GM12878 (cell line): ENCODE data around the gene PPARA. TPM values are rescaled to one million over a fixed set of nuclear protein-coding genes. Genes with fewer than 3 reads are reported as not detected.
"Not testable (repeated sequence)": the region's sequence is repeated elsewhere in the genome, so short reads cannot be mapped to it uniquely, and the experiment has no call there.

ENCODE experiments used
- ATAC-seq: fragments of 200-7000 bp; cut with Tn5 transposase; 3 replicates; pipeline ENCODE4 v1.9.1; 2020; ENCODE audit warnings: mild to moderate bottlenecking, moderate library complexity
- BruUV-seq: library from RNA; stranded (reverse); fragments of 400-500 nt; replicated peaks from 2 replicates; lab custom pipeline; 2021; lab: Mats Ljungman, UMichigan
- CTCF ChIA-PET: fragments of 300-600 bp; sonication (Branson Sonifier 250); formaldehyde crosslinking; extraction: SDS; loops from one replicate; lab custom pipeline; 2021; ENCODE audit warnings: inconsistent platforms; lab: Yijun Ruan, JAX
- POLR2A ChIA-PET: fragments of 350-600 bp; formaldehyde crosslinking; extraction: SDS; loops from one replicate; lab custom pipeline; 2021; ENCODE audit warnings: inconsistent platforms; lab: Charles Lee
- RAD21 ChIA-PET: fragments of 300-600 bp; sonication (Branson Sonifier 250); formaldehyde crosslinking; loops from one replicate; lab custom pipeline; 2023; ENCODE audit warnings: antibody characterized with exemption; ENCODE audit not compliant: unreplicated experiment; lab: Charles Lee
- SMC1A ChIA-PET: fragments of 300-600 bp; sonication (Branson Sonifier 250); formaldehyde crosslinking; loops from one replicate; lab custom pipeline; 2023; ENCODE audit not compliant: unreplicated experiment, uncharacterized antibody; lab: Charles Lee
- DNase-seq: peaks from one replicate; pipeline ENCODE4 v3.0.0-alpha.2; 2011; ENCODE audit warnings: low read depth, low spot score
- FAIRE-seq: peaks from 3 replicates; lab custom pipeline; 2011; peaks lifted over from hg19 to GRCh38; lab: Jason Lieb, UNC
- H2AFZ ChIP-seq: 2 replicates; pipeline ENCODE4 v1.6.0; 2011; ENCODE audit warnings: low read depth, low read length, control low read depth; ENCODE audit not compliant: control insufficient read depth
- H3K27ac ChIP-seq: 2 replicates; pipeline ENCODE4 v1.5.1; 2011; ENCODE audit warnings: control low read depth; ENCODE audit not compliant: control insufficient read depth, insufficient read depth
- H3K27me3 ChIP-seq, 2 experiments: replicated peaks in 1 of 2; 2 replicates each; pipeline versions ENCODE4 v1.6.0 to v1.6.1; 2011; ENCODE audit warnings: low read length in 1 of 2; ENCODE audit not compliant: control insufficient read depth in 2 of 2, insufficient read depth in 2 of 2
- H3K36me3 ChIP-seq, 2 experiments: 2 replicates each; pipeline ENCODE4 v1.5.1; 2011; ENCODE audit warnings: low read length in 1 of 2; ENCODE audit not compliant: control insufficient read depth in 2 of 2, insufficient read depth in 2 of 2
- H3K4me1 ChIP-seq: 2 replicates; pipeline ENCODE4 v1.6.1; 2011; ENCODE audit warnings: mild to moderate bottlenecking, low read length, moderate library complexity, mixed read lengths; ENCODE audit not compliant: control insufficient read depth, insufficient read depth
- H3K4me2 ChIP-seq: 2 replicates; pipeline ENCODE4 v1.6.0; 2011; ENCODE audit warnings: control low read depth; ENCODE audit not compliant: control insufficient read depth, insufficient read depth
- H3K4me3 ChIP-seq: fragments of 200-600 bp; sonication (generic); 2 replicates; pipeline ENCODE4 v1.5.1; 2016
- H3K79me2 ChIP-seq: 2 replicates; pipeline ENCODE4 v1.6.0; 2011; ENCODE audit warnings: low read length; ENCODE audit not compliant: control insufficient read depth, insufficient read depth
- H3K9ac ChIP-seq: 2 replicates; pipeline ENCODE4 v1.8.0; 2011; ENCODE audit warnings: low read length, control low read depth, mixed read lengths; ENCODE audit not compliant: control insufficient read depth, insufficient read depth
- H3K9me3 ChIP-seq: replicated peaks from 3 replicates; pipeline ENCODE4 v1.5.1; 2011; ENCODE audit warnings: mild to moderate bottlenecking, low read length; ENCODE audit not compliant: control insufficient read depth, insufficient read depth
- H4K20me1 ChIP-seq: 2 replicates; pipeline ENCODE4 v1.6.0; 2011; ENCODE audit not compliant: control insufficient read depth, insufficient read depth
- BCL3 ChIP-seq: IDR thresholded peaks from 2 replicates; pipeline ENCODE4 v1.6.1; 2011; ENCODE audit warnings: borderline replicate concordance, low read depth, mild to moderate bottlenecking, moderate library complexity, low read length; ENCODE audit not compliant: insufficient read depth, poor library complexity, severe bottlenecking
- CBX3 ChIP-seq: fragments of 200-600 bp; sonication (generic); IDR thresholded peaks from 2 replicates; pipeline ENCODE4 v1.6.1; 2016; ENCODE audit warnings: low read depth, borderline replicate concordance
- MEF2B ChIP-seq: fragments of 450-650 bp; IDR thresholded peaks from 2 replicates; pipeline ENCODE4 v1.6.1; 2018; ENCODE audit warnings: mild to moderate bottlenecking, moderate library complexity; ENCODE audit not compliant: partially characterized antibody, poor library complexity, severe bottlenecking
- NRF1 ChIP-seq: conservative IDR thresholded peaks from 2 replicates; pipeline ENCODE4 v1.6.1; 2011; ENCODE audit warnings: mild to moderate bottlenecking, low read depth, low read length, improper control_type of control experiment
- SMAD1 ChIP-seq: fragments of 450-650 bp; IDR thresholded peaks from 2 replicates; pipeline ENCODE4 v1.6.1; 2018; ENCODE audit warnings: mild to moderate bottlenecking, low read depth; ENCODE audit not compliant: partially characterized antibody
- ZZZ3 ChIP-seq: IDR thresholded peaks from 2 replicates; pipeline ENCODE4 v1.6.1; 2011; ENCODE audit warnings: low read depth; ENCODE audit not compliant: control insufficient read depth, insufficient read length
- WGBS: methylation state at CpG from one replicate; pipeline ENCODE4 v1.1.6; 2016; ENCODE audit warnings: low lambda C conversion rate; ENCODE audit not compliant: insufficient replicate concordance, insufficient coverage; ENCODE audit errors: missing lambda C conversion rate; 5-methylcytosine and 5-hydroxymethylcytosine counted together
- in situ Hi-C: fragments of 300-500 bp; cut with MboI; formaldehyde crosslinking; loops from 9 replicates; pipeline ENCODE4 v1.14.3; 2018; ENCODE audit warnings: mixed read lengths
- intact Hi-C: fragments of 100-400 bp; cut with micrococcal nuclease; formaldehyde crosslinking; loops from one replicate; pipeline ENCODE4 v1.14.2; 2022; ENCODE audit not compliant: unreplicated experiment
- polyA plus RNA-seq, 11 experiments: library from polyadenylated mRNA; depleted of rRNA in 4 of 11; unstranded in 6 of 11; stranded (reverse) in 5 of 11; fragments of >200 nt; fragmentation: Nextera tagmentation in 4 of 11; fragmentation: Illumina TruSeq in 1 of 11; extraction: Ambion mirVana in 4 of 11; extraction: Trizol in 1 of 11; gene quantifications; 1 replicate in 1 of 11; 2 replicates in 10 of 11; pipeline versions ENCODE4 v1.2.1 to v1.2.3, GENCODE V29; 2011 to 2016; ENCODE audit warnings: inconsistent platforms in 2 of 11, missing spikeins in 2 of 11, low read depth in 1 of 11
- total RNA-seq, 4 experiments: library from RNA; depleted of rRNA in 3 of 4; stranded (reverse); fragments of >200 nt in 3 of 4; fragmentation: Illumina TruSeq in 1 of 4; extraction: Trizol in 1 of 4; gene quantifications; 2 replicates each; pipeline versions ENCODE4 v1.2.1 to v1.2.3, GENCODE V29; 2013 to 2021

The PPARA gene
- total and polyA plus RNA-seq, 10 of the 15 experiments (the other 5 are each of a cell fraction or from before 2014, with no cell fraction given) = 0.72 to 10.4 (median 4.6) TPM

- FAIRE-seq (no peak), ATAC-seq (no peak), DNase-seq (no peak)
- Histone ChIP-seq H2AFZ (no peak overlapping the region), H3K4me3 (no peak overlapping the region), H3K9ac (no peak overlapping the region), H3K4me1 (peaks cover 2% of the 10 kb centered on the region; the same call in 1 of the 2 replicates), H4K20me1 (no peaks in the 10 kb centered on the region), H3K36me3 (no peaks in the 10 kb centered on the region), H3K9me3 (no peaks in the 10 kb centered on the region), H3K4me2 (no peak overlapping the region), H3K27me3 (no peaks in the 10 kb centered on the region), H3K27ac (no peak overlapping the region), H3K79me2 (no peaks in the 10 kb centered on the region)
- 83% methylated on average over 14 of the region's 14 CpGs for whole genome bisulfite sequencing
- intact Hi-C loops (no loop called here), in situ Hi-C loops (no loop called here)
- ChIA-PET CTCF (no interaction called here), SMC1A (no interaction called here), POLR2A (no interaction called here), RAD21 (no interaction called here)
- TF ChIP-seq BCL3 = no peak
- no peak for TF ChIP-seq CBX3
- TF ChIP-seq NRF1 = no peak
- no peak for TF ChIP-seq SMAD1
- no peak for TF ChIP-seq ZZZ3
- no peak for TF ChIP-seq MEF2B
- no TSS peak for BruUV-seq
Observed at GRCh38 chr22:46138058-46138797, 12.1 kb upstream of the PPARA start.

- H3K79me2 ChIP-seq, ATAC-seq, H3K4me2 ChIP-seq, intact Hi-C loops, SMC1A ChIA-PET, H3K36me3 ChIP-seq, H3K27me3 ChIP-seq, DNase-seq, H3K27ac ChIP-seq, H3K4me1 ChIP-seq, RAD21 ChIA-PET, H4K20me1 ChIP-seq, FAIRE-seq, H3K9me3 ChIP-seq, POLR2A ChIA-PET, H3K9ac ChIP-seq, H2AFZ ChIP-seq, CTCF ChIA-PET, H3K4me3 ChIP-seq, in situ Hi-C loops, BruUV-seq: not testable (repeated sequence)
- WGBS = 71% methylated on average over 9 of the region's 9 CpGs
Observed at GRCh38 chr22:46139417-46139816, 10.9 kb upstream of the PPARA start.
